ENCODE results near the gene ZNF33A. TPM values are rescaled to one million over a fixed set of nuclear protein-coding genes. Genes with fewer than 3 reads are reported as not detected.

Gene ZNF33A
- total and polyA plus RNA-seq, 2 donors from 2014 or later, result 10.6 to 42.6 TPM

- DNase-seq (no peak), FAIRE-seq (no peak)
- peaks cover 3 to 39% (median 25%) of the 10 kb centered on the region in 3 donors for H3K9me3 ChIP-seq (ENCODE audit: control insufficient read depth in 2 of 3, insufficient read depth in 1 of 3, low read length in 3 of 3)
- H3K9ac ChIP-seq (ENCODE audit: low read length in 3 of 3), result no peak overlapping the region
- H3K4me3 ChIP-seq (ENCODE audit: low read length in 3 of 3), result no peak overlapping the region
- no peaks in the 10 kb centered on the region for H3K27me3 ChIP-seq (ENCODE audit: control insufficient read depth, insufficient read depth, low read length)
- H3K36me3 ChIP-seq (ENCODE audit: control insufficient read depth in 2 of 3, insufficient read depth in 3 of 3, low read length in 3 of 3), result peaks cover 6 to 38% (median 15%) of the 10 kb centered on the region in 3 donors
- no peak for TF ChIP-seq CTCF (IDR thresholded peaks at IDR 0.05; ENCODE audit: borderline replicate concordance, extremely low read depth, insufficient read depth)
- no peak overlapping the region for H3K27ac ChIP-seq (ENCODE audit: low read depth in 2 of 2, low read length in 2 of 2)
- intact Hi-C loops (cut with DNase I), result no loop called here
- H3K4me1 ChIP-seq (ENCODE audit: control insufficient read depth in 2 of 3, insufficient read depth in 2 of 3, low read depth in 1 of 3, low read length in 3 of 3), result no peaks in the 10 kb centered on the region
Observed at GRCh38 chr10:38102880-38103279, 92.4 kb downstream of the ZNF33A start.

GRCh38 chr10:38103756-38104155 lies 93.3 kb downstream of the ZNF33A start:
- H3K9ac ChIP-seq (ENCODE audit: low read length in 3 of 3), result no peak overlapping the region
- H3K36me3 ChIP-seq (ENCODE audit: control insufficient read depth in 2 of 3, insufficient read depth in 3 of 3, low read length in 3 of 3), result peaks cover 6 to 30% (median 15%) of the 10 kb centered on the region in 3 donors
- H3K27ac ChIP-seq (ENCODE audit: low read depth in 2 of 2, low read length in 2 of 2), result no peak overlapping the region
- TF ChIP-seq CTCF (IDR thresholded peaks at IDR 0.05; ENCODE audit: borderline replicate concordance, extremely low read depth, insufficient read depth), result no peak
- DNase-seq (no peak), FAIRE-seq (no peak)
- no peak overlapping the region for H3K4me3 ChIP-seq (ENCODE audit: low read length in 3 of 3)
- peaks cover 3 to 45% (median 25%) of the 10 kb centered on the region in 3 donors for H3K9me3 ChIP-seq (ENCODE audit: control insufficient read depth in 2 of 3, insufficient read depth in 1 of 3, low read length in 3 of 3)
- intact Hi-C loops (cut with DNase I), result no loop called here
- H3K4me1 ChIP-seq (ENCODE audit: control insufficient read depth in 2 of 3, insufficient read depth in 2 of 3, low read depth in 1 of 3, low read length in 3 of 3), result no peaks in the 10 kb centered on the region
- no peaks in the 10 kb centered on the region for H3K27me3 ChIP-seq (ENCODE audit: control insufficient read depth, insufficient read depth, low read length)

GRCh38 chr10:38112159-38112558 lies 101.7 kb downstream of the ZNF33A start:
- peaks cover 7 to 29% (median 11%) of the 10 kb centered on the region in 3 donors for H3K36me3 ChIP-seq (ENCODE audit: control insufficient read depth in 2 of 3, insufficient read depth in 3 of 3, low read length in 3 of 3)
- TF ChIP-seq CTCF (IDR thresholded peaks at IDR 0.05; ENCODE audit: borderline replicate concordance, extremely low read depth, insufficient read depth), result no peak
- no peak overlapping the region for H3K27ac ChIP-seq (ENCODE audit: low read depth in 2 of 2, low read length in 2 of 2)
- no peak overlapping the region for H3K9ac ChIP-seq (ENCODE audit: low read length in 3 of 3)
- H3K27me3 ChIP-seq (ENCODE audit: control insufficient read depth, insufficient read depth, low read length), result no peaks in the 10 kb centered on the region
- DNase-seq (no peak), FAIRE-seq (no peak)
- H3K9me3 ChIP-seq (ENCODE audit: control insufficient read depth in 2 of 3, insufficient read depth in 1 of 3, low read length in 3 of 3), result peaks cover 6 to 74% (median 24%) of the 10 kb centered on the region in 3 donors
- H3K4me3 ChIP-seq (ENCODE audit: low read length in 3 of 3), result no peak overlapping the region
- H3K4me1 ChIP-seq (ENCODE audit: control insufficient read depth in 2 of 3, insufficient read depth in 2 of 3, low read depth in 1 of 3, low read length in 3 of 3), result no peaks in the 10 kb centered on the region
- intact Hi-C loops (cut with DNase I), result no loop called here

Other genes with a start within 250 kb of the ZNF33A start
- 11.6 TPM for gene ZNF248, start 153.1 kb upstream of the ZNF33A start, total RNA-seq
- gene ZNF248, start 153.1 kb upstream of the ZNF33A start, polyA plus RNA-seq (ENCODE audit: insufficient read depth, low read depth, low replicate concordance), result 6.9 TPM
- 10.8 TPM for gene ZNF25, start 34.0 kb upstream of the ZNF33A start, total RNA-seq
- 5.5 TPM for gene ZNF25, start 34.0 kb upstream of the ZNF33A start, polyA plus RNA-seq (ENCODE audit: insufficient read depth, low read depth, low replicate concordance)
- gene ZNF37A, start 83.7 kb downstream of the ZNF33A start, total RNA-seq, result 18.8 TPM
- 4.0 TPM for gene ZNF37A, start 83.7 kb downstream of the ZNF33A start, polyA plus RNA-seq (ENCODE audit: insufficient read depth, low read depth, low replicate concordance)